ENCODE measurements around the gene MAP6.

MAP6 gene

DNA sequence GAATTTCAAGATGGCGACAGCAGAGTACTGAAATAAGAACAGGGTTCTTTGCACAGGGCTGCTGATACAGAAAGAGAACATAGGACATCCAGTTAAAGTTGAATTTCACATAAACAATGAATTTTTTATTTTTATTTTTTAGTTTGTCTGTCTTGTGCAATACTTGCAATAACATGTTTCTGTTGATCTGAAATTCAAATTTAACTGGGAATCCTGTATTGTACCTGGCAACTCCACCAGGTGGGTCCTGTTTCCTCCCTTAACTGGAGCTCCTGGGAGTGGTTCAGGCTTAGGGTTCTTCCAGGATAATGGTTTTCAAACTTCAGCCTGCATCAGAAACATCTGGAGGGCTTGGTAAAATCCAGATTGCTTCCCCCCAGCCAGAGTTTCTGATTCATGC lies 121.7 kb downstream of the MAP6 start:
- no peak overlapping the region for H3K27ac ChIP-seq (ENCODE audit: low read length)
- H2AFZ ChIP-seq (ENCODE audit: low read length), result no peak overlapping the region
- H4K20me1 ChIP-seq (ENCODE audit: insufficient read depth, low read length), result no peaks in the 10 kb centered on the region
- no peaks in the 10 kb centered on the region for H3K9me2 ChIP-seq (replicated peaks; ENCODE audit: insufficient read depth, low read length)
- H3K4me3 ChIP-seq (ENCODE audit: low read length), result no peak overlapping the region
- H3K9me3 ChIP-seq (replicated peaks; ENCODE audit: insufficient read depth, low read length), result no peaks in the 10 kb centered on the region
- no peaks in the 10 kb centered on the region for H3F3A ChIP-seq (ENCODE audit: insufficient read depth, low read length)
- H3K36me3 ChIP-seq (replicated peaks; ENCODE audit: insufficient read depth, low read length), result no peaks in the 10 kb centered on the region
- TF ChIP-seq CTCF (IDR thresholded peaks at IDR 0.05; ENCODE audit: low read length) (no peak), EZH2 (optimal IDR thresholded peaks at IDR 0.05; ENCODE audit: low read depth, low read length) (no peak), EZH2phosphoT487 (IDR thresholded peaks at IDR 0.05; ENCODE audit: low read length) (no peak)
- no peaks in the 10 kb centered on the region for H3K79me2 ChIP-seq (ENCODE audit: low read length)
- no peaks in the 10 kb centered on the region for H3K4me1 ChIP-seq (ENCODE audit: low read length)
- H3K9ac ChIP-seq (ENCODE audit: low read length), result no peak overlapping the region
- H3K4me2 ChIP-seq (ENCODE audit: low read depth, low read length), result no peak overlapping the region
- H3K27me3 ChIP-seq (replicated peaks; ENCODE audit: insufficient read depth, low read length), result peaks cover 10% of the 10 kb centered on the region; the same call in 1 of the 2 replicates
- DNase-seq, result no peak

DNA sequence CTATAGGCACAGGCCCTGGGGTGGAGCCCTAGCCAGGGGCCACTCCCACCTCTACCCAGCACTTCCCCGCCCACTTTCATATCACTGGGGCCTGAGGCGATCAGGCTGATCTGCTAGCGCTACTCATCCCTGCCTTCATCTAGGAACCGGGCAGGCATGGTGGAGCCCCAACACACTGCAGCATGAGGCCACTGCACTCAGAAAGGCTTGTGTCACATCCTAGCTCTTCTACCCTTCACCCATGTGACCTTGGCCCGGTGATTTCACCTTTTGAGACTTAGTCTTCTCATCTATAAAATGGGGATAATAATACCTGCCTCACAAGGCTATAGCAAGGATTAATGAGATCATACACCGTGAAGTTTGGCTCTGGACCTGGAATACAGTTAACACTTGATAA lies 125.0 kb downstream of the MAP6 start:
- DNase-seq, result no peak
- Histone ChIP-seq H3K4me3 (ENCODE audit: low read length) (no peak overlapping the region), H4K20me1 (ENCODE audit: insufficient read depth, low read length) (no peaks in the 10 kb centered on the region)

DNA sequence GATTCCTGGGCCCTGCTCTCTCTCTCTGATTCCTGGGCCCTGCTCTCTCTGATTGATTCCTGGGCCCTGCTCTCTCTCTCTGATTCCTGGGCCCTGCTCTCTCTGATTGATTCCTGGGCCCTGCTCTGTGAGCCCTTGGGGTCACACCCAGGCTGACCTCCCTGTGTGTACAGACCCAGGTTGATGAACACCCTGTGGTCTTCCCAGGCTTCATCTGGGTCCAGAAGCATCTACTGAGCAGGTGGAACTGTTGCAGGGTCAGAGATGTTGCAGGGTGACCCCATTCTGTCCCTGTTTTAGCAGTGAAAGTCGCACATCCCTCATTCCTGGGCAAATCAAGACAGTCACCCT lies 126.8 kb downstream of the MAP6 start:
- Histone ChIP-seq H3K79me2 (ENCODE audit: low read length) (no peaks in the 10 kb centered on the region), H3K4me2 (ENCODE audit: low read depth, low read length) (no peak overlapping the region), H3K9me2 (replicated peaks; ENCODE audit: insufficient read depth, low read length) (no peaks in the 10 kb centered on the region), H3K36me3 (replicated peaks; ENCODE audit: insufficient read depth, low read length) (no peaks in the 10 kb centered on the region), H3K4me1 (ENCODE audit: low read length) (no peaks in the 10 kb centered on the region), H3K27me3 (replicated peaks; ENCODE audit: insufficient read depth, low read length) (peaks cover 6% of the 10 kb centered on the region; the same call in 1 of the 2 replicates), H3K27ac (ENCODE audit: low read length) (no peak overlapping the region), H3K9ac (ENCODE audit: low read length) (no peak overlapping the region), H4K20me1 (ENCODE audit: insufficient read depth, low read length) (no peaks in the 10 kb centered on the region), H3K4me3 (ENCODE audit: low read length) (no peak overlapping the region), H2AFZ (ENCODE audit: low read length) (no peak overlapping the region), H3K9me3 (replicated peaks; ENCODE audit: insufficient read depth, low read length) (no peaks in the 10 kb centered on the region), H3F3A (ENCODE audit: insufficient read depth, low read length) (no peaks in the 10 kb centered on the region)
- DNase-seq, result no peak
- TF ChIP-seq EZH2 (optimal IDR thresholded peaks at IDR 0.05; ENCODE audit: low read depth, low read length) (no peak), CTCF (IDR thresholded peaks at IDR 0.05; ENCODE audit: low read length) (no peak), EZH2phosphoT487 (IDR thresholded peaks at IDR 0.05; ENCODE audit: low read length) (no peak)

More for the DNA sequence above, 125.0 kb downstream of the MAP6 start:
- Histone ChIP-seq H3K9me2 (replicated peaks; ENCODE audit: insufficient read depth, low read length) (no peaks in the 10 kb centered on the region), H3K4me1 (ENCODE audit: low read length) (no peaks in the 10 kb centered on the region), H3K79me2 (ENCODE audit: low read length) (no peaks in the 10 kb centered on the region), H3K27me3 (replicated peaks; ENCODE audit: insufficient read depth, low read length) (peaks cover 9% of the 10 kb centered on the region; the same call in 1 of the 2 replicates), H3F3A (ENCODE audit: insufficient read depth, low read length) (no peaks in the 10 kb centered on the region), H3K36me3 (replicated peaks; ENCODE audit: insufficient read depth, low read length) (no peaks in the 10 kb centered on the region), H3K9ac (ENCODE audit: low read length) (no peak overlapping the region), H3K27ac (ENCODE audit: low read length) (no peak overlapping the region), H3K4me2 (ENCODE audit: low read depth, low read length) (no peak overlapping the region), H2AFZ (ENCODE audit: low read length) (no peak overlapping the region), H3K9me3 (replicated peaks; ENCODE audit: insufficient read depth, low read length) (no peaks in the 10 kb centered on the region)
- TF ChIP-seq EZH2 (optimal IDR thresholded peaks at IDR 0.05; ENCODE audit: low read depth, low read length), result no peak

DNA sequence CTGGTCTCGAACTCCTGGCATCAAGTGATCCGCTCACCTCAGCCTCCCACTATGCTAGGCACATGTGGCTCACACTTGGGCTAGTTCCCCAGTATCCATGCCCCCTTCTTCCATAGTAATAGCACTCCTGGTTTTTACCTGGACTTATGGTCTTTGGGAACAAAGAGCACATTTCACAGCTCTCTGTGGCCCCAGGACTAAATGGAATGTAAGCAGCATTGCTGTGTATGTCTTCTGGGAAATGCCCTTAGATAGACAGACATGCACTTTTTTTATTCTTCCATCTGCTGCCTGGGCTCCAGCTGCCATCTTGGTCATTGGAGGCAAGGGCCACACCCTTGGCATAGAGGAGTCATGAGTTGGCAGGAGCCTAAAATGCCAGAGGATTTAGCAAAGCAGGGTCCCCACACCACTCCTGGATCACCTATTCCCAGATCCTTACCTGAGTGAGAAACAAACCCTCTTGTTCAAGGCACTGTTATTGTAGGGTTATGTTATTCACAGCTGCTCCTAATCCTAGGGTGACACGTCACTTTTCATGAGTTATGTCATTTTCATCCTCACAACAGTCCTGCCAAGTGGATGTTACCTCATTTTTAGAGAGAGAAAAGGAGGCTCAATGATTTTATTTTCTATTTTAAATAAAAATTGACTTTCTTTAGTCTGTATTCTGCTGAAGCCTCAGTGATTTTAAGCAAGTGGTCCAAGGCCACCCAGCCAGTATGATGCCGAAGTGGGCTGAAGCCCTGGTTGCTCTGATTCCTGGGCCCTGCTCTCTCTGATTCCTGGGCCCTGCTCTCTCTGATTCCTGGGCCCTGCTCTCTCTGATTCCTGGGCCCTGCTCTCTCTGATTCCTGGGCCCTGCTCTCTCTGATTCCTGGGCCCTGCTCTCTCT lies 127.4 kb downstream of the MAP6 start:
- Histone ChIP-seq H3K9me2 (replicated peaks; ENCODE audit: insufficient read depth, low read length) (no peaks in the 10 kb centered on the region), H4K20me1 (ENCODE audit: insufficient read depth, low read length) (no peaks in the 10 kb centered on the region), H3K4me3 (ENCODE audit: low read length) (no peak overlapping the region), H3K36me3 (replicated peaks; ENCODE audit: insufficient read depth, low read length) (no peaks in the 10 kb centered on the region), H3K4me2 (ENCODE audit: low read depth, low read length) (no peak overlapping the region), H3K79me2 (ENCODE audit: low read length) (no peaks in the 10 kb centered on the region), H3K27ac (ENCODE audit: low read length) (no peak overlapping the region), H3K4me1 (ENCODE audit: low read length) (no peaks in the 10 kb centered on the region), H3F3A (ENCODE audit: insufficient read depth, low read length) (no peaks in the 10 kb centered on the region), H3K9me3 (replicated peaks; ENCODE audit: insufficient read depth, low read length) (no peaks in the 10 kb centered on the region), H3K27me3 (replicated peaks; ENCODE audit: insufficient read depth, low read length) (peaks cover under 1% of the 10 kb centered on the region; the same call in 1 of the 2 replicates), H2AFZ (ENCODE audit: low read length) (no peak overlapping the region), H3K9ac (ENCODE audit: low read length) (no peak overlapping the region)
- no peak for DNase-seq
- TF ChIP-seq EZH2 (optimal IDR thresholded peaks at IDR 0.05; ENCODE audit: low read depth, low read length) (no peak), CTCF (IDR thresholded peaks at IDR 0.05; ENCODE audit: low read length) (no peak), EZH2phosphoT487 (IDR thresholded peaks at IDR 0.05; ENCODE audit: low read length) (no peak)

Data from MM.1S (cell line).